HepG2 (cell line): ENCODE results near the gene NEU4. TPM values are rescaled to one million over a fixed set of nuclear protein-coding genes. Genes with fewer than 3 reads are reported as not detected.

Experiments used
- ATAC-seq: fragments of 200-7000 bp; cut with Tn5 transposase; 3 replicates; pipeline ENCODE4 v1.9.1; 2020; ENCODE audit warnings: mild to moderate bottlenecking, moderate library complexity
- BruUV-seq: library from RNA; stranded (reverse); fragments of 400-500 nt; replicated peaks from 2 replicates; lab custom pipeline; 2021; lab: Mats Ljungman, UMichigan
- CTCF ChIA-PET: fragments of 300-600 bp; formaldehyde crosslinking; extraction: SDS; loops from one replicate; lab custom pipeline; 2021; ENCODE audit warnings: low total read pairs, inconsistent platforms, low intra/inter-chr PET ratio; lab: Yijun Ruan, JAX
- POLR2A ChIA-PET: fragments of 350-600 bp; sonication (Branson Sonifier 250); formaldehyde crosslinking; loops from one replicate; lab custom pipeline; 2020; ENCODE audit warnings: antibody characterized with exemption, inconsistent platforms; lab: Yijun Ruan, JAX
- DNase-seq: peaks from one replicate; pipeline ENCODE4 v3.0.0-alpha.2; 2015; ENCODE audit warnings: low spot score
- FAIRE-seq: peaks from 3 replicates; lab custom pipeline; 2011; peaks lifted over from hg19 to GRCh38; lab: Jason Lieb, UNC
- H2AFZ ChIP-seq: one replicate; pipeline ENCODE4 v1.6.1; 2011; ENCODE audit warnings: low read length, inconsistent platforms
- H3K27ac ChIP-seq: fragments of 300-600 bp; 3 replicates; pipeline ENCODE4 v1.8.0; 2011; ENCODE audit warnings: mixed run types, mild to moderate bottlenecking, mixed read lengths, low read length, inconsistent platforms; ENCODE audit not compliant: insufficient read depth; ENCODE audit errors: extremely low read length
- H3K27me3 ChIP-seq, 2 experiments: fragments of 200-600 bp in 1 of 2; 2 replicates in 1 of 2; 3 replicates in 1 of 2; pipeline versions ENCODE4 v1.6.0 to v1.8.0; 2011; ENCODE audit warnings: low read length in 2 of 2, mild to moderate bottlenecking in 2 of 2, moderate library complexity in 2 of 2, inconsistent platforms in 1 of 2; ENCODE audit not compliant: insufficient read depth in 2 of 2, control insufficient read depth in 1 of 2
- H3K36me3 ChIP-seq, 2 experiments: fragments of 200-600 bp in 1 of 2; replicated peaks in 1 of 2; 2 replicates in 1 of 2; 3 replicates in 1 of 2; pipeline versions ENCODE4 v1.5.1 to v1.8.0; 2011; ENCODE audit warnings: low read length in 2 of 2, inconsistent platforms in 1 of 2; ENCODE audit not compliant: insufficient read depth in 2 of 2, control insufficient read depth in 1 of 2
- H3K4me1 ChIP-seq: 2 replicates; pipeline ENCODE4 v1.5.1; 2012; ENCODE audit warnings: low read length, inconsistent platforms; ENCODE audit not compliant: insufficient read depth
- H3K4me2 ChIP-seq: 2 replicates; pipeline ENCODE4 v1.6.0; 2011; ENCODE audit warnings: low read depth, low read length, inconsistent platforms
- H3K4me3 ChIP-seq, 3 experiments: fragments of 200-600 bp in 1 of 3; sonication (generic), shearing (Covaris generic) in 1 of 3; replicated peaks in 1 of 3; 2 replicates each; pipeline ENCODE4 v1.5.1; 2011 to 2016; ENCODE audit warnings: low read length in 3 of 3, inconsistent platforms in 2 of 3, low read depth in 2 of 3, mild to moderate bottlenecking in 2 of 3, control low read depth in 1 of 3, mixed read lengths in 1 of 3; ENCODE audit not compliant: insufficient read depth in 1 of 3
- H3K79me2 ChIP-seq: one replicate; pipeline ENCODE4 v1.6.1; 2011; ENCODE audit warnings: low read length, inconsistent platforms; ENCODE audit not compliant: insufficient read depth
- H3K9ac ChIP-seq: 2 replicates; pipeline ENCODE4 v1.6.0; 2011; ENCODE audit warnings: mild to moderate bottlenecking, low read depth, low read length, inconsistent platforms; ENCODE audit not compliant: insufficient read depth
- H3K9me3 ChIP-seq: 2 replicates; pipeline ENCODE4 v1.5.1; 2012; ENCODE audit warnings: mild to moderate bottlenecking, low read length
- H4K20me1 ChIP-seq: 2 replicates; pipeline ENCODE4 v1.6.0; 2011; ENCODE audit warnings: inconsistent platforms, mild to moderate bottlenecking, low read length, moderate library complexity; ENCODE audit not compliant: insufficient read depth
- SNRNP70 ChIP-seq: fragments of 200-400 bp; formaldehyde crosslinking; IDR thresholded peaks from 2 replicates; pipeline ENCODE4 v1.6.1; 2017; ENCODE audit warnings: mild to moderate bottlenecking, low read depth, low read length, moderate library complexity
- SP4 ChIP-seq: sonication (generic); formaldehyde crosslinking; IDR thresholded peaks from 2 replicates; pipeline ENCODE4 v1.8.1; 2023; ENCODE audit warnings: mild to moderate bottlenecking, missing genetic modification reagents
- TRIM22 ChIP-seq: fragments of 450-650 bp; IDR thresholded peaks from 2 replicates; pipeline ENCODE4 v1.6.1; 2017
- ZFP91 ChIP-seq: sonication (generic); formaldehyde crosslinking; IDR thresholded peaks from 2 replicates; pipeline ENCODE4 v1.9.0; 2022; ENCODE audit warnings: missing genetic modification reagents, mild to moderate bottlenecking, borderline replicate concordance
- ZNF256 ChIP-seq: sonication (generic); formaldehyde crosslinking; conservative IDR thresholded peaks from 2 replicates; pipeline ENCODE4 v1.4.0; 2020; ENCODE audit warnings: missing genetic modification reagents
- ZNF598 ChIP-seq: sonication (generic); formaldehyde crosslinking; IDR thresholded peaks from 2 replicates; pipeline ENCODE4 v1.5.1; 2020; ENCODE audit warnings: mild to moderate bottlenecking, missing genetic modification reagents, borderline replicate concordance
- ZNF746 ChIP-seq: sonication (generic); formaldehyde crosslinking; IDR thresholded peaks from 2 replicates; pipeline ENCODE4 v1.8.0; 2022; ENCODE audit warnings: mild to moderate bottlenecking, missing genetic modification reagents
- WGBS: methylation state at CpG from one replicate; pipeline ENCODE4 v1.1.6; 2017; ENCODE audit warnings: low lambda C conversion rate; 5-methylcytosine and 5-hydroxymethylcytosine counted together
- in situ Hi-C: cut with HindIII; loops from 2 replicates; pipeline ENCODE4 v1.10.0; 2017; ENCODE audit warnings: low pct_unique_long_range_greater_than_20kb; ENCODE audit not compliant: extremely low pct_ligation_motif_present
- intact Hi-C: fragments of 100-400 bp; cut with micrococcal nuclease; formaldehyde crosslinking; loops from one replicate; pipeline ENCODE4 v1.10.0; 2022; ENCODE audit not compliant: unreplicated experiment
- polyA plus RNA-seq, 8 experiments: library from polyadenylated mRNA; depleted of rRNA in 3 of 8; stranded (reverse) in 7 of 8; unstranded in 1 of 8; fragments of >200 nt; fragmentation: Illumina TruSeq in 4 of 8; extraction: Trizol in 4 of 8; gene quantifications; 2 replicates each; pipeline versions ENCODE4 v1.2.1 to v1.2.3, GENCODE V29; 2011 to 2016; ENCODE audit warnings: low read depth in 4 of 8, missing spikeins in 1 of 8, mixed read lengths in 1 of 8; ENCODE audit not compliant: insufficient read depth in 1 of 8
- total RNA-seq, 5 experiments: library from RNA; depleted of rRNA; stranded (reverse); fragments of >200 nt; fragmentation: Illumina TruSeq; extraction: Trizol; gene quantifications; 2 replicates each; pipeline ENCODE4 v1.2.3, GENCODE V29; 2016; ENCODE audit warnings: low read depth in 1 of 5
- TF ChIP-seq, protein P1 (sequence below): sonication (generic); formaldehyde crosslinking; IDR thresholded peaks from 2 replicates; pipeline ENCODE4 v1.5.1; 2020; ENCODE audit warnings: missing genetic modification reagents, mild to moderate bottlenecking, borderline replicate concordance

Gene NEU4
- total and polyA plus RNA-seq, 2 of the 13 experiments (the other 11 are each of a cell fraction or from before 2014, with no cell fraction given) = 53.5 to 107 TPM

GRCh38 chr2:241853651-241854341 lies 44.8 kb downstream of the NEU4 start:
- FAIRE-seq = no peak
- H3K9me3 ChIP-seq = no peaks in the 10 kb centered on the region
- H2AFZ ChIP-seq = no peak overlapping the region
- peaks cover 14% of the 10 kb centered on the region for H3K4me1 ChIP-seq
- H3K79me2 ChIP-seq = no peaks in the 10 kb centered on the region
- H3K27ac ChIP-seq = no peak overlapping the region
- H3K4me3 ChIP-seq = no peak overlapping the region
- WGBS = 33% methylated on average over 18 of the region's 27 CpGs
- intact Hi-C loops = no loop called here
- ChIA-PET POLR2A (no interaction called here), CTCF (no interaction called here)
- no peak for ATAC-seq
- H3K9ac ChIP-seq = no peak overlapping the region
- H3K27me3 ChIP-seq = peaks cover 41 to 98% of the 10 kb centered on the region in 2 experiments; a peak in 4 of 5 replicates
- DNase-seq = no peak
- BruUV-seq = no TSS peak
- in situ Hi-C loops = no loop called here
- H4K20me1 ChIP-seq = no peaks in the 10 kb centered on the region
- H3K4me2 ChIP-seq = no peak overlapping the region
- H3K36me3 ChIP-seq = no peaks in the 10 kb centered on the region
- TF ChIP-seq, protein P1, sequence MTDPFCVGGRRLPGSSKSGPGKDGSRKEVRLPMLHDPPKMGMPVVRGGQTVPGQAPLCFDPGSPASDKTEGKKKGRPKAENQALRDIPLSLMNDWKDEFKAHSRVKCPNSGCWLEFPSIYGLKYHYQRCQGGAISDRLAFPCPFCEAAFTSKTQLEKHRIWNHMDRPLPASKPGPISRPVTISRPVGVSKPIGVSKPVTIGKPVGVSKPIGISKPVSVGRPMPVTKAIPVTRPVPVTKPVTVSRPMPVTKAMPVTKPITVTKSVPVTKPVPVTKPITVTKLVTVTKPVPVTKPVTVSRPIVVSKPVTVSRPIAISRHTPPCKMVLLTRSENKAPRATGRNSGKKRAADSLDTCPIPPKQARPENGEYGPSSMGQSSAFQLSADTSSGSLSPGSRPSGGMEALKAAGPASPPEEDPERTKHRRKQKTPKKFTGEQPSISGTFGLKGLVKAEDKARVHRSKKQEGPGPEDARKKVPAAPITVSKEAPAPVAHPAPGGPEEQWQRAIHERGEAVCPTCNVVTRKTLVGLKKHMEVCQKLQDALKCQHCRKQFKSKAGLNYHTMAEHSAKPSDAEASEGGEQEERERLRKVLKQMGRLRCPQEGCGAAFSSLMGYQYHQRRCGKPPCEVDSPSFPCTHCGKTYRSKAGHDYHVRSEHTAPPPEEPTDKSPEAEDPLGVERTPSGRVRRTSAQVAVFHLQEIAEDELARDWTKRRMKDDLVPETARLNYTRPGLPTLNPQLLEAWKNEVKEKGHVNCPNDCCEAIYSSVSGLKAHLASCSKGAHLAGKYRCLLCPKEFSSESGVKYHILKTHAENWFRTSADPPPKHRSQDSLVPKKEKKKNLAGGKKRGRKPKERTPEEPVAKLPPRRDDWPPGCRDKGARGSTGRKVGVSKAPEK (CRISPR knock-in tag) = no peak
- no peak for TF ChIP-seq ZNF746 (CRISPR knock-in tag)
- TF ChIP-seq SP4 (CRISPR knock-in tag) = no peak
- TF ChIP-seq ZNF598 (CRISPR knock-in tag) = no peak
- TF ChIP-seq ZNF256 (CRISPR knock-in tag) = no peak
- TF ChIP-seq SNRNP70 = no peak
- TF ChIP-seq ZFP91 (CRISPR knock-in tag) = 0 out of 2 replicates have a peak, but pooled peaks have one; percentile 43
- no peak for TF ChIP-seq TRIM22
